ENCODE data around the gene CYP4V2.

CYP4V2 gene

DNA sequence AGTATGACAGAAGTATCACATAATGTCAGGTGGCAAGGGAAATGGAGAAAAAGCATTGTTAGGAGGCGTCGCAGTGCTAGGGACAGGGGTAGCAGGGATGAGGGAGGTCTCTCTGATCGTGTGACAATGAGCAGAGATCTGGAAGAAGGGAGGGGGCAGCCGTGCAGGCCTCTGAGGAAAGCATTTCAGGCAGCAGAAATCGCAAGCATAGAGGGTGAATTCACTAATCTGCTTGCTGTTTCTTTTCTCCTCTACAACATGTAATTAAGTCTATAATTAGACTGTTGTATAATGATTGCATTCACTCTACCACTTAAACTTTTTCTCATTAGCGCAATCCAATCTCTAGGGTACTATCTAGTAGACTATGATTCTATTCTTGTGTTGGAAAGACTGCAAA lies 9.1 kb downstream of the CYP4V2 start:
- TF ChIP-seq, protein P1, sequence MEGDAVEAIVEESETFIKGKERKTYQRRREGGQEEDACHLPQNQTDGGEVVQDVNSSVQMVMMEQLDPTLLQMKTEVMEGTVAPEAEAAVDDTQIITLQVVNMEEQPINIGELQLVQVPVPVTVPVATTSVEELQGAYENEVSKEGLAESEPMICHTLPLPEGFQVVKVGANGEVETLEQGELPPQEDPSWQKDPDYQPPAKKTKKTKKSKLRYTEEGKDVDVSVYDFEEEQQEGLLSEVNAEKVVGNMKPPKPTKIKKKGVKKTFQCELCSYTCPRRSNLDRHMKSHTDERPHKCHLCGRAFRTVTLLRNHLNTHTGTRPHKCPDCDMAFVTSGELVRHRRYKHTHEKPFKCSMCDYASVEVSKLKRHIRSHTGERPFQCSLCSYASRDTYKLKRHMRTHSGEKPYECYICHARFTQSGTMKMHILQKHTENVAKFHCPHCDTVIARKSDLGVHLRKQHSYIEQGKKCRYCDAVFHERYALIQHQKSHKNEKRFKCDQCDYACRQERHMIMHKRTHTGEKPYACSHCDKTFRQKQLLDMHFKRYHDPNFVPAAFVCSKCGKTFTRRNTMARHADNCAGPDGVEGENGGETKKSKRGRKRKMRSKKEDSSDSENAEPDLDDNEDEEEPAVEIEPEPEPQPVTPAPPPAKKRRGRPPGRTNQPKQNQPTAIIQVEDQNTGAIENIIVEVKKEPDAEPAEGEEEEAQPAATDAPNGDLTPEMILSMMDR (IDR thresholded peaks at IDR 0.05; ENCODE audit: insufficient read depth, low read depth, low read length, missing control alignments): no peak
- no peak overlapping the region for H3K4me3 ChIP-seq (ENCODE audit: low read depth, low read length)
- no peak for DNase-seq (ENCODE audit: low read depth)

DNA sequence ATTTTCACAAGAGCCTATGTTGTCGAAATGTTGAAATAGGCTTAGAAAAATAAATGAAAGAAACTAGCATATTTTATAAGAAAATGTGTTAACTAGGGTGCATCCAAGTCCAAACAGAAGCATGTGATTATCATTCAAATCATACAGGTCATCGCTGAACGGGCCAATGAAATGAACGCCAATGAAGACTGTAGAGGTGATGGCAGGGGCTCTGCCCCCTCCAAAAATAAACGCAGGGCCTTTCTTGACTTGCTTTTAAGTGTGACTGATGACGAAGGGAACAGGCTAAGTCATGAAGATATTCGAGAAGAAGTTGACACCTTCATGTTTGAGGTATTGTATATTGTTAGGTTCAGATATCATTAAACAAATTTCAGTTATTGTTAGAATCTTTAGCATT lies 9.6 kb downstream of the CYP4V2 start:
- no peak overlapping the region for H3K4me3 ChIP-seq (ENCODE audit: low read depth, low read length)
- TF ChIP-seq, protein P1 (IDR thresholded peaks at IDR 0.05; ENCODE audit: insufficient read depth, low read depth, low read length, missing control alignments): no peak
- DNase-seq (ENCODE audit: low read depth): no peak

DNA sequence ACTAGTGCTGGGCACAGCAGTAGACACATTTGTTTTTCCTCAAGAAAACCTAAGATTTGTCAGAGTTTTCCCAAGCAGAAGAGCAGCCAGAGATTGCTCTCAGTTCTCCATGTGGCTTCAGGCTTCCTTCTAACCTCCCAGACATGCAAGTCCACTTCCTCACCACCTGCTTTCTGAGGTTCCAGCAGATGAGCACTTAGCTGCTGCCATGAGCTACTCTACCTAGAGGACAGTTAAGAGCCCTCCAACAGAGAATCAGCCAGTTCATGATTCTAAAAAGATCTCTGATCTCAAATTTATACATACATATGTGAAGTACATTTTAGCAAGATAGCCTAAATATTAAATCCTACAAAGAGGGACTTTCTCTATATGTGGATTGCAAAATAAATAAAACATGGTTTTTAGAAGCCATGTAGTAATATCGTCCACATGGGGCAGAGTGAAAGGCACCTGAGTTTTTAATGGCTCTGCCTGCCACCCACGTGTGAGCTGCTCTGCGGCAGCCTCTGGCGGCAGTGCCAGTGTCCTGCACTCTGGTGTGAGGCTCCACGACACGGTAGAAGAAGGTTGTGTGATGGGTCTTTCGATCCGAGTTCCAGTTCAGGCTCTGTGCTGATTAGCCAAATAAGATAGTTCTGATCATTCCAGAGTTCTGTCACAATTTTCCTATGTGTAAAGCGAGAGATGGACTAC lies 10.3 kb downstream of the CYP4V2 start:
- TF ChIP-seq, protein P1 (IDR thresholded peaks at IDR 0.05; ENCODE audit: insufficient read depth, low read depth, low read length, missing control alignments): peak; percentile 56
- no peak overlapping the region for H3K4me3 ChIP-seq (ENCODE audit: low read depth, low read length)
- DNase-seq (ENCODE audit: low read depth): peak; percentile 56

DNA sequence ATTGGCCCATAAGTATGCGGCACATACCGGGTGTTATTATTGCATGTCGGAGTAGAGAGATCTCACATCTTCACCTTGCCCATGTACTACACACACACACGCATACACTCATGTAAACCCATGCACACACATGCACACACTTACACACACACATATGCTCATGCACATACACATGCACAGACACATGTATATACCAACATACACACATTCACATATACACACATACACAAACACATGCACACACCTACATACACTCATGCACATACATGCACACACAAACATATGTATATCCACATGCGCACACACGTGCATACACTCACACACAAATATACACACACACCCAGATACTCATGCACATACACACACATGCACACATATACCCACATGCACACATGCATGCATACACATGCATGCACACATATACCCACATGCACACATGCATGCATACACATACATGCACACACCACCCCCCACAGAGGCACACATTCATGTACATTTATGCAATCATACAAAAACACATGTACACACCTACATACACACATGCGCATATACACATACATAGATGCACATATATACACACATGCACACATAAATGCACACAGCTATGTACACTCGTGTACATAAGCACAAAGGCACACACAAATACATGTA lies 11.2 kb downstream of the CYP4V2 start:
- no peak overlapping the region for H3K4me3 ChIP-seq (ENCODE audit: low read depth, low read length)
- TF ChIP-seq, protein P1 (IDR thresholded peaks at IDR 0.05; ENCODE audit: insufficient read depth, low read depth, low read length, missing control alignments): no peak
- DNase-seq (ENCODE audit: low read depth): no peak

DNA sequence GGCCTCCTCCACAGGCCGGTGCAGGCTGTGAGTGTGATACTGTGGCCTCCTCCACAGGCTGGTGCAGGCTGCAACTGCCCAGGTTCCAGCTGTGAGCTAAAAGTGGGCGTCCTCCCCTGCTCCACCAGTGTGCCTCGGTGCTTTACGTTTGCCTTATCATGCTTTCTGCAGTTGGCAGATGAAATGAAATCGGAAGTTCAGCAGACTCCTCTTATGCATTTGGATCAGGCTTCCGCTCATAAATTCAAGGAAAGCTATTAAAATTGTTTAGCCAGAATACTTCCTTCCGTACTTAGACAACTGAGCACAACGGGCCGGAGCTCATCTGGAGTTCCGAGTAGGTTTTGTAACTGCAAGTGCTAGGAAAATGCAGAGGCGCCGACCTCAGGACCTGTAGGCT lies 12.0 kb downstream of the CYP4V2 start:
- H3K4me3 ChIP-seq (ENCODE audit: low read depth, low read length): no peak overlapping the region
- TF ChIP-seq, protein P1 (IDR thresholded peaks at IDR 0.05; ENCODE audit: insufficient read depth, low read depth, low read length, missing control alignments): no peak
- no peak for DNase-seq (ENCODE audit: low read depth)

DNA sequence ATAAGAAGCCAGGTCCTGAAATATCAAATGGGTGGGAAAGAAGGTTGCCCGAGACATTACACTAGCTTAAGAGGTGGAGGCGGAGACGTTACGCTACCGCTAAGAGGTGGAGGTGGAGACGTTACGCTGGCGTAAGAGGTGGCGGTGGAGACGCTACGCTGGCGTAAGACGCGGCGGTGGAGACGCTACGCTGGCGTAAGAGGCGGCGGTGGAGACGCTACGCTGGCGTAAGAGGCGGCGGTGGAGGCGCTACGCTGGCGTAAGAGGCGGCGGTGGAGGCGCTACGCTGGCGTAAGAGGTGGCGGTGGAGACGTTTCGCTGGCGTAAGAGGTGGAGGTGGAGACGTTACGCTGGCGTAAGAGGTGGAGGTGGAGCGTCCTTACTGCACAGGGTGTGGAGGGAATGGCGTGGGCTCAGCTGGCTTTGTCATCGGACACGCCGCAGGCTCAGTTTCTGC lies 12.8 kb downstream of the CYP4V2 start:
- no peak for DNase-seq (ENCODE audit: low read depth)
- H3K4me3 ChIP-seq (ENCODE audit: low read depth, low read length): no peak overlapping the region
- TF ChIP-seq, protein P1 (IDR thresholded peaks at IDR 0.05; ENCODE audit: insufficient read depth, low read depth, low read length, missing control alignments): no peak
